Epithelial cell of esophagus (primary cell): ENCODE measurements around the gene TTYH1.

ENCODE experiments used
- DNase-seq: peaks from one replicate; pipeline ENCODE4 v3.0.0; 2010; ENCODE audit warnings: low read depth
- H3K4me3 ChIP-seq: 2 replicates; pipeline ENCODE4 v1.5.1; 2011; ENCODE audit warnings: mild to moderate bottlenecking, low read length, control low read depth
- CTCF ChIP-seq: IDR thresholded peaks from 2 replicates; pipeline ENCODE4 v1.5.1; 2011; ENCODE audit warnings: low read depth, mild to moderate bottlenecking, low read length, control low read depth, inconsistent platforms; ENCODE audit not compliant: insufficient read depth; ENCODE audit errors: missing control alignments

TTYH1 gene

GRCh38 chr19:54470276-54470887 is 55.1 kb downstream of the TTYH1 start:
- no peak for DNase-seq
- peak overlapping the region; percentile 58 for H3K4me3 ChIP-seq
- no peak for TF ChIP-seq CTCF

- DNase-seq: peak; percentile 47
- peak overlapping the region; percentile 58 for H3K4me3 ChIP-seq
- no peak for TF ChIP-seq CTCF
These were observed 55.9 kb downstream of the TTYH1 start for GRCh38 chr19:54470991-54471782.

GRCh38 chr19:54473071-54473891 is 58.0 kb downstream of the TTYH1 start, which contains the start of gene CDC42EP5:
TSS of gene CDC42EP5 (minus strand) at chr19:54473296. CDS start at chr19:54465547, 7,749 bp downstream.
- TF ChIP-seq CTCF: no peak

GRCh38 chr19:54473892-54474372 is 58.7 kb downstream of the TTYH1 start:
- DNase-seq: no peak
- TF ChIP-seq CTCF: no peak
- no peak overlapping the region for H3K4me3 ChIP-seq

More at GRCh38 chr19:54473071-54473891, 58.0 kb downstream of the TTYH1 start, which contains the start of gene CDC42EP5:
- peak; percentile 51 for DNase-seq
- H3K4me3 ChIP-seq: peak within 1 kb of the TSS; percentile 52

- DNase-seq: no peak
- H3K4me3 ChIP-seq: no peak overlapping the region
- no peak for TF ChIP-seq CTCF
These were observed 60.4 kb downstream of the TTYH1 start for GRCh38 chr19:54475706-54476105.

- no peak for DNase-seq
- H3K4me3 ChIP-seq: no peak overlapping the region
- peak; percentile 10 for TF ChIP-seq CTCF
These were observed 62.4 kb downstream of the TTYH1 start for GRCh38 chr19:54477650-54478049.
